HepG2 (cell line): ENCODE measurements around the gene SPRED2. TPM values are rescaled to one million over a fixed set of nuclear protein-coding genes. Genes with fewer than 3 reads are reported as not detected.

Experiments used
- AHR ChIP-seq: IDR thresholded peaks from 2 replicates; pipeline ENCODE4 v1.6.1; 2018; ENCODE audit warnings: missing genetic modification reagents, missing compliant biosample characterization
- ARNT ChIP-seq: fragments of 450-650 bp; IDR thresholded peaks from 2 replicates; pipeline ENCODE4 v1.6.1; 2017
- DRAP1 ChIP-seq: IDR thresholded peaks from 2 replicates; pipeline ENCODE4 v1.6.1; 2016; ENCODE audit warnings: missing genetic modification reagents, missing compliant biosample characterization
- FLYWCH1 ChIP-seq: sonication (generic); formaldehyde crosslinking; IDR thresholded peaks from 2 replicates; pipeline ENCODE4 v1.8.1; 2023; ENCODE audit warnings: mild to moderate bottlenecking, missing genetic modification reagents
- FUBP1 ChIP-seq: sonication (generic); formaldehyde crosslinking; IDR thresholded peaks from 2 replicates; pipeline ENCODE4 v1.5.1; 2020; ENCODE audit warnings: missing genetic modification reagents, mild to moderate bottlenecking, borderline replicate concordance
- HMG20B ChIP-seq: conservative IDR thresholded peaks from 2 replicates; pipeline ENCODE4 v1.6.1; 2016; ENCODE audit warnings: missing genetic modification reagents, missing compliant biosample characterization
- KMT2A ChIP-seq: sonication (generic); formaldehyde crosslinking; IDR thresholded peaks from 2 replicates; pipeline ENCODE4 v1.4.0; 2020; ENCODE audit warnings: missing genetic modification reagents
- MLLT10 ChIP-seq: sonication (generic); formaldehyde crosslinking; IDR thresholded peaks from 2 replicates; pipeline ENCODE4 v1.4.0; 2020; ENCODE audit warnings: missing genetic modification reagents
- MYPOP ChIP-seq: sonication (generic); formaldehyde crosslinking; IDR thresholded peaks from 2 replicates; pipeline ENCODE4 v1.8.1; 2023; ENCODE audit warnings: mild to moderate bottlenecking, moderate library complexity, missing genetic modification reagents
- NBN ChIP-seq: fragments of 450-650 bp; conservative IDR thresholded peaks from 2 replicates; pipeline ENCODE4 v1.6.1; 2017
- PLRG1 ChIP-seq: fragments of 450-650 bp; conservative IDR thresholded peaks from 2 replicates; pipeline ENCODE4 v1.6.1; 2016
- THRA ChIP-seq: sonication (generic); formaldehyde crosslinking; IDR thresholded peaks from 2 replicates; pipeline ENCODE4 v1.4.0; 2020; ENCODE audit warnings: missing genetic modification reagents, borderline replicate concordance
- YY1 ChIP-seq: IDR thresholded peaks from 2 replicates; pipeline ENCODE4 v1.6.1; 2011; ENCODE audit warnings: low read length, low read depth, moderate library complexity, mild to moderate bottlenecking; ENCODE audit not compliant: insufficient read depth, insufficient replicate concordance
- ZBTB21 ChIP-seq: sonication (generic); formaldehyde crosslinking; IDR thresholded peaks from 2 replicates; pipeline ENCODE4 v1.4.0; 2020; ENCODE audit warnings: missing genetic modification reagents
- ZBTB42 ChIP-seq: sonication (generic); formaldehyde crosslinking; IDR thresholded peaks from 2 replicates; pipeline ENCODE4 v1.5.0; 2020; ENCODE audit warnings: mild to moderate bottlenecking, missing genetic modification reagents
- ZNF281 ChIP-seq: sonication (generic); formaldehyde crosslinking; IDR thresholded peaks from 2 replicates; pipeline ENCODE4 v1.4.0; 2020; ENCODE audit warnings: missing genetic modification reagents, borderline replicate concordance
- ZNF337 ChIP-seq: sonication (generic); formaldehyde crosslinking; IDR thresholded peaks from 2 replicates; pipeline ENCODE4 v1.5.1; 2020; ENCODE audit warnings: missing genetic modification reagents, low read depth, mild to moderate bottlenecking, borderline replicate concordance
- ZNF382 ChIP-seq: sonication (generic); formaldehyde crosslinking; IDR thresholded peaks from 2 replicates; pipeline ENCODE4 v1.5.0; 2020; ENCODE audit warnings: missing genetic modification reagents, mild to moderate bottlenecking, borderline replicate concordance
- ZNF572 ChIP-seq: sonication (generic); formaldehyde crosslinking; IDR thresholded peaks from 2 replicates; pipeline ENCODE4 v1.5.1; 2020; ENCODE audit warnings: mild to moderate bottlenecking, missing genetic modification reagents
- ZNF720 ChIP-seq: sonication (generic); formaldehyde crosslinking; IDR thresholded peaks from 2 replicates; pipeline ENCODE4 v1.4.0; 2020; ENCODE audit warnings: missing genetic modification reagents
- ZNF773 ChIP-seq: sonication (generic); formaldehyde crosslinking; IDR thresholded peaks from 2 replicates; pipeline ENCODE4 v1.4.0; 2020; ENCODE audit warnings: missing genetic modification reagents, borderline replicate concordance
- ZNF850 ChIP-seq: sonication (generic); formaldehyde crosslinking; conservative IDR thresholded peaks from 2 replicates; pipeline ENCODE4 v1.9.0; 2021; ENCODE audit warnings: mild to moderate bottlenecking, missing genetic modification reagents
- ZSCAN20 ChIP-seq: sonication (generic); formaldehyde crosslinking; IDR thresholded peaks from 2 replicates; pipeline ENCODE4 v1.4.0; 2020; ENCODE audit warnings: missing genetic modification reagents, mild to moderate bottlenecking, borderline replicate concordance
- ZZZ3 ChIP-seq: sonication (generic); formaldehyde crosslinking; IDR thresholded peaks from 2 replicates; pipeline ENCODE4 v1.4.0; 2020; ENCODE audit warnings: missing genetic modification reagents, mild to moderate bottlenecking, borderline replicate concordance
- polyA plus RNA-seq, 8 experiments: library from polyadenylated mRNA; depleted of rRNA in 3 of 8; stranded (reverse) in 7 of 8; unstranded in 1 of 8; fragments of >200 nt; fragmentation: Illumina TruSeq in 4 of 8; extraction: Trizol in 4 of 8; gene quantifications; 2 replicates each; pipeline versions ENCODE4 v1.2.1 to v1.2.3, GENCODE V29; 2011 to 2016; ENCODE audit warnings: low read depth in 4 of 8, missing spikeins in 1 of 8, mixed read lengths in 1 of 8; ENCODE audit not compliant: insufficient read depth in 1 of 8
- total RNA-seq, 5 experiments: library from RNA; depleted of rRNA; stranded (reverse); fragments of >200 nt; fragmentation: Illumina TruSeq; extraction: Trizol; gene quantifications; 2 replicates each; pipeline ENCODE4 v1.2.3, GENCODE V29; 2016; ENCODE audit warnings: low read depth in 1 of 5

SPRED2 gene
- total and polyA plus RNA-seq, 2 of the 13 experiments (the other 11 are each of a cell fraction or from before 2014, with no cell fraction given) = 13.0 to 37.0 TPM

GRCh38 chr2:65370387-65371073 is 61.9 kb downstream of the SPRED2 start (continued):
- TF ChIP-seq ZBTB21 (CRISPR knock-in tag) (no peak), FLYWCH1 (no peak), ZNF281 (CRISPR knock-in tag) (peak; percentile 95), MYPOP (CRISPR knock-in tag) (no peak), HMG20B (0 out of 2 replicates have a peak, but pooled peaks have one; percentile 33), ARNT (no peak), KMT2A (CRISPR knock-in tag) (peak; percentile 66; the same call in 1 of the 2 replicates), FUBP1 (CRISPR knock-in tag) (0 out of 2 replicates have a peak, but pooled peaks have one; percentile 72), NBN (no peak), ZBTB42 (CRISPR knock-in tag) (no peak), ZSCAN20 (CRISPR knock-in tag) (no peak), ZNF850 (CRISPR knock-in tag) (no peak), ZNF572 (CRISPR knock-in tag) (0 out of 2 replicates have a peak, but pooled peaks have one; percentile 43), ZZZ3 (CRISPR knock-in tag) (no peak), MLLT10 (CRISPR knock-in tag) (no peak), PLRG1 (no peak), AHR (CRISPR knock-in tag) (no peak), ZNF382 (CRISPR knock-in tag) (no peak), THRA (CRISPR knock-in tag) (peak; percentile 66), YY1 (no peak), ZNF773 (CRISPR knock-in tag) (no peak), DRAP1 (CRISPR knock-in tag) (0 out of 2 replicates have a peak, but pooled peaks have one; percentile 25), ZNF720 (CRISPR knock-in tag) (no peak), ZNF337 (CRISPR knock-in tag) (peak; percentile 76; the same call in 1 of the 2 replicates)
